ENCODE results near the gene HMGXB4.

DNA sequence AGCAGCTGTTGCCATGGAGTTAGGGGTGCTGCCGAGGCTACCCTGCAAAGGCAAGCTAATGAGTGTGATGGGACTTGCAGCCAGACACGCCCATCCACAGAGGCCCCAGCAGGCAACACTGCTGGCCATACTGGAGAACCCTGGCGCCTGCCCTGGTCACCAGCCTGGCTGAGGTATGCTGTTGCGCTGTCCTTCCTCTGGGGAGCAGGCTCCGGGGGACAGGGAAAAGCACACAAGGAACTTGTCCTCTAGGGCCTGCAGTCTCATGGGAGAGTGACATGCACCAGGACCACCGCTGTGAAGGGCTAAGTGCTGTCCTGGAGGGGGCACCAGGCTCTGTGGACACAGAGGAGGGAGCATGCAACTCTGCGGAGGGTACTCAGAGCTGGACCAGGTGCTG lies 78.2 kb downstream of the HMGXB4 start:
- TF ChIP-seq, protein P1, sequence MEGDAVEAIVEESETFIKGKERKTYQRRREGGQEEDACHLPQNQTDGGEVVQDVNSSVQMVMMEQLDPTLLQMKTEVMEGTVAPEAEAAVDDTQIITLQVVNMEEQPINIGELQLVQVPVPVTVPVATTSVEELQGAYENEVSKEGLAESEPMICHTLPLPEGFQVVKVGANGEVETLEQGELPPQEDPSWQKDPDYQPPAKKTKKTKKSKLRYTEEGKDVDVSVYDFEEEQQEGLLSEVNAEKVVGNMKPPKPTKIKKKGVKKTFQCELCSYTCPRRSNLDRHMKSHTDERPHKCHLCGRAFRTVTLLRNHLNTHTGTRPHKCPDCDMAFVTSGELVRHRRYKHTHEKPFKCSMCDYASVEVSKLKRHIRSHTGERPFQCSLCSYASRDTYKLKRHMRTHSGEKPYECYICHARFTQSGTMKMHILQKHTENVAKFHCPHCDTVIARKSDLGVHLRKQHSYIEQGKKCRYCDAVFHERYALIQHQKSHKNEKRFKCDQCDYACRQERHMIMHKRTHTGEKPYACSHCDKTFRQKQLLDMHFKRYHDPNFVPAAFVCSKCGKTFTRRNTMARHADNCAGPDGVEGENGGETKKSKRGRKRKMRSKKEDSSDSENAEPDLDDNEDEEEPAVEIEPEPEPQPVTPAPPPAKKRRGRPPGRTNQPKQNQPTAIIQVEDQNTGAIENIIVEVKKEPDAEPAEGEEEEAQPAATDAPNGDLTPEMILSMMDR (IDR thresholded peaks at IDR 0.05; ENCODE audit: low read length): no peak
- TF ChIP-seq EZH2 (optimal IDR thresholded peaks at IDR 0.05; ENCODE audit: low read depth, low read length): no peak
- no peak for TF ChIP-seq EZH2phosphoT487 (IDR thresholded peaks at IDR 0.05; ENCODE audit: low read length)

All from MM.1S (cell line).